SH-SY5Y (cell line): Measurements from ENCODE around the gene NUFIP1.

Source experiments
- GATA2 ChIP-seq: IDR thresholded peaks from 2 replicates; pipeline ENCODE4 v1.6.1; 2011; ENCODE audit warnings: mild to moderate bottlenecking, low read depth, low read length
- GATA3 ChIP-seq: IDR thresholded peaks from 2 replicates; pipeline ENCODE4 v1.6.1; 2011; ENCODE audit warnings: low read depth, mild to moderate bottlenecking, low read length, moderate library complexity

DNA sequence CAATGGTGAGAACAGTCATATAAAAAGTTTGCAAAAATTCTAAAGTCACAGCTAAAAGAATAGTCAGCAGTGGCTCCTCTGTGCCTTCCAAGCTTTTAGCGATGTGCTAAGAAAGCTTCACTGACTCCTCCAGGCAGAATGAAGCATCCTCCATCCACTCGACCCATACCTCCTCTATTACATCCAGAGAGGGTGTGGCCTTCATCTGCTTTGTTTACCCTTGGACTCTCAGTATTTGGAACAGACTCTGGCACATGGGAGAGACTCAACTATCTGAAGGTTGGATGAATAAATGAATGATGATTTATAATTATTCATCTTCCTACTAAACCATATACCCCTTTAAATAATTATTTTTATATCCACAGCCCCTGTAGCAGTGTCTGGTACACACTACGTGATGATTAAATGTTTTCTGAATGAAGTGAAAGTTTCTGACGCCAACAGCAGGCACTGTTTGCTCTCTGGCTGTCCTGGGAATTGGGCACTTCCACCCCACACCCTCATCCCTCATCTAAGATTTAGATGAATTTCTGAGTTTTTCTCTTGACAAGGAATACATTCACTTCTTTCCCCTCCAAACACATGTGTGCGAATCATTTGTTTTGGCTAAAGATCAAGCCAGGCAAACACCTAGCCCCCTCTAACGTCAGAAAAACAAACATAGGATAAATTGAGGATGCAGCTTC lies 93.9 kb downstream of the NUFIP1 start:
- TF ChIP-seq GATA2 (no peak), GATA3 (no peak)
